ENCODE data around the gene LRRC41. TPM values are rescaled to one million over a fixed set of nuclear protein-coding genes. Genes with fewer than 3 reads are reported as not detected.

Gene LRRC41
- total RNA-seq, 8 experiments from 2014 or later: 65.4 to 98.2 (median 85.5) TPM

DNA sequence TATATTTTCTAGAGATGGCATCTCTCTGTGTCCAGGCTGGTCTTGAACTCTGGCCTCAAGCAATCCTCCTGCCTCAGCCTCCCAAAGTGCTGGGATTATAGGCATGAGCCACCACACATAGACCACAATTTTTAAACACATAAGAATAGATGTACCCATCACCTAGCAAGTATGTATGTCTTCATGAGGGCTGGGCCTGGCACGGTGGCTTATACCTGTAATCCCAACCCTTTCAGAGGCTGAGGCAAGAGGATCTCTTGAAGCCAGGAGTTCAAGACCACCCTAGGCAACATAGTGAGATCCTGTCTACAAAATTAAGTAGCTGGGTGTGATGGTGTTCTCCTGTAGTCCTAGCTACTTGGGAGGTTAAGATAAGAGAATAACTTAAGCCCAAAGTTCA lies 13.9 kb upstream of the LRRC41 start:
- in situ Hi-C loops (cut with MboI; ENCODE audit: low pct_unique_long_range_greater_than_20kb in 2 of 9, low sequenced_read_pairs in 9 of 9, unreplicated experiment in 9 of 9): no loop called here
- WGBS, 10 experiments: 71 to 100% (median 90%) methylated on average over 1 of the region's 1 CpG; no CpG with 5 or more reads in 5 of the 10 experiments
- no peak for ATAC-seq (replicated peaks in 6 of 8)
- H3K4me1 ChIP-seq (replicated peaks in 1 of 2): peaks cover 8% of the 10 kb centered on the region in 2 donors
- no peak overlapping the region for H3K4me3 ChIP-seq
- no peak overlapping the region for H3K27ac ChIP-seq

DNA sequence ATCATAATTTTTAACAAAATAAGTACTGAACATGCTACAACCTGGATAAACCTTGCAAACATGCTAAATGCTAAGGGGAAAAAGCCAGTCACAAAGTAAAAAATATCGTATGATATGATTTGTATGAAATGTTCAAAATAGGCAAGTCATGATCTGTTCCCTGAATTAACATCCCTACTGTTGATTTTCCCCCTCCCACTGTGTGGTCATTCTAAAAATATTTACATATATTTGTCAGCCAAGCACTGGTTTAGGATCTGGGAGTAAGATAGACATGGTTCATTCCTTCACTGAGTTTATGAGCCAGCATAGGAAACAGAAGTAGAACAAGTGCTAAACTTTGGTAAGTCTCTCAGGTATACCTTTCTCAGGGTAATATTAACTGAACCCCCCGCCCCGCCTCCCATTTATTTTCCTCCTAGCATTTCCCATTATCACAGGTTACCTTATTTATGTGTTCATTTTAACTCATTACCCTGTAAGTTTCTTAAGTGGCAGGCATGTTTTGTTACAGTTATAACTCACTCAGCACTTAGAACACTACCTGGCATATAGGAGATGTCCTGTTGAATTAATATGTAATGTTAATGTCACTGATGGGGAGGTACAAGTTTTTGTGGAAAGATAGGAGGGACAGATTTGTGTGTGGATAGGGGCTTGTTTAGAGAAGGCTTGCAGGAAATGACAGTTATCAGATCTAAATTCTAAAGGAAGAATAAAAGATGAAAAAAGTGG lies 12.4 kb upstream of the LRRC41 start:
- ATAC-seq (replicated peaks in 6 of 8): peak in 3 of 8 experiments; percentile 71 to 95 (median 93)
- 42 to 100% (median 92%) methylated on average over 1 to 3 of the region's 3 CpGs for WGBS, 10 experiments
- Histone ChIP-seq H3K27ac (no peak overlapping the region), H3K4me3 (no peak overlapping the region), H3K4me1 (replicated peaks in 1 of 2) (peaks cover 3 to 8% of the 10 kb centered on the region in 2 donors)
- in situ Hi-C loops (cut with MboI; ENCODE audit: low pct_unique_long_range_greater_than_20kb in 2 of 9, low sequenced_read_pairs in 9 of 9, unreplicated experiment in 9 of 9): no loop called here

DNA sequence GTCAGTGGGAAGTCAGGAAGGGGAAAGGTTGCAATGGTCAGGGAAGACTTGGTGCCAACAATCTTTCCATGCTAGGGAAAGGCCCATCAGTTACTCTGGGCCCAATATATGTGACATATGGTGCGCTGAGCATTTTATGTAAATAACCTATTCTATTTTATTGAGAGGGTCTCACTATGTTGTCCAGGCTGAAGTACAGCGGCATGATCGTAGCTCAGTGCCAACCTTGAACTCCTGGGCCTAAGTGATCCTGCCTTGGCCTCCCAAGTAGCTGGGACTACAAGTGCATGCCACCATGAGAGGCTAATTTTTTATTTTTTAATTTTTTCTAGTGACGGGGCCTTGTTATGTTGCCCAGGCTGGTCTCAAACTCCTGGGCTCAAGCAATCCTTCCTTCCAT lies 6.9 kb upstream of the LRRC41 start:
- no peak for ATAC-seq (replicated peaks in 6 of 8)
- 89 to 100% (median 100%) methylated on average over 1 to 4 of the region's 4 CpGs; no CpG with 5 or more reads in 3 of the 10 experiments for WGBS, 10 experiments
- H3K4me3 ChIP-seq: no peak overlapping the region
- peaks cover under 1 to 5% of the 10 kb centered on the region in 2 donors for H3K4me1 ChIP-seq (replicated peaks in 1 of 2)
- H3K27ac ChIP-seq: no peak overlapping the region
- in situ Hi-C loops (cut with MboI; ENCODE audit: low pct_unique_long_range_greater_than_20kb in 2 of 9, low sequenced_read_pairs in 9 of 9, unreplicated experiment in 9 of 9): no loop called here

- in situ Hi-C loops (cut with MboI; ENCODE audit: low pct_unique_long_range_greater_than_20kb in 2 of 9, low sequenced_read_pairs in 9 of 9, unreplicated experiment in 9 of 9): no loop called here
- no peak for ATAC-seq (replicated peaks in 6 of 8)
- Histone ChIP-seq H3K4me1 (replicated peaks in 1 of 2) (peaks cover 8 to 10% of the 10 kb centered on the region in 2 donors), H3K27ac (no peak overlapping the region), H3K4me3 (no peak overlapping the region)
- WGBS, 10 experiments: 77 to 100% (median 93%) methylated on average over 1 to 15 of the region's 16 CpGs; no CpG with 5 or more reads in 2 of the 10 experiments
Observed at GRCh38 chr1:46309401-46310159, 6.2 kb upstream of the LRRC41 start.

GRCh38 chr1:46306159-46306530 lies 2.7 kb upstream of the LRRC41 start:
- WGBS, 10 experiments: 83 to 100% (median 93%) methylated on average over 1 to 8 of the region's 8 CpGs; no CpG with 5 or more reads in 2 of the 10 experiments
- H3K4me3 ChIP-seq: no peak overlapping the region
- ATAC-seq (replicated peaks in 6 of 8): no peak
- H3K27ac ChIP-seq: no peak overlapping the region
- H3K4me1 ChIP-seq (replicated peaks in 1 of 2): peaks cover 10 to 12% of the 10 kb centered on the region in 2 donors
- in situ Hi-C loops (cut with MboI; ENCODE audit: low pct_unique_long_range_greater_than_20kb in 2 of 9, low sequenced_read_pairs in 9 of 9, unreplicated experiment in 9 of 9): no loop called here

DNA sequence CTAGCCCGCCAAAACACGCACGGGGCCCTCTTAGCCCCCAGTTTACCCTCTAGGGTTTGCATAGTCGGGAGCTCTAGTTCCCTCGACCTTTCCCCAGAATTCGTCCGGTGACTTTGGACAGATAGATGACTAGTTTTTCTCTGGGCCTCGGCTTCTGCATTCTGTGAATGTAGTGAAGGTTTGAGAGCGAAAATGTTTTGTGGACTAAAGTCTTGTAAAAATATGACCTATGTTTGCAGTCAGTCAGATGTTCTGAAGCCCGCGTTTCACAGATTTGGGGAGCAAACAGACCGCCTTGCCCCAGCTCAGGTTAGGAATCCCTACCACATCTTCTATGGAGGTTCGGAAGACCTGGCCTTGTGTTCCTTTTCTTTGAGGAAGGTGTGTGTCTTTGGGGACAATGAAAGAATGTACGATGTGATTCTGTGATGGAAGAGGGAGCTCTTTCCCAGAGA lies 483 bp upstream of the LRRC41 start:
- in situ Hi-C loops (cut with MboI; ENCODE audit: low pct_unique_long_range_greater_than_20kb in 2 of 9, low sequenced_read_pairs in 9 of 9, unreplicated experiment in 9 of 9): no loop called here
- WGBS, 10 experiments: 0 to 10% (median 1%) methylated on average over 1 to 12 of the region's 14 CpGs; no CpG with 5 or more reads in 2 of the 10 experiments
- Histone ChIP-seq H3K4me3 (peak overlapping the region; percentile 65 to 96 (median 94)), H3K4me1 (replicated peaks in 1 of 2) (peaks cover 23 to 24% of the 10 kb centered on the region in 2 donors), H3K27ac (peak overlapping the region; percentile 99)
- no peak for ATAC-seq (replicated peaks in 6 of 8)

GRCh38 chr1:46302641-46303037 lies 777 bp downstream of the LRRC41 start:
- H3K27ac ChIP-seq: peak overlapping the region; percentile 99
- 0 to 3% (median 1%) methylated on average over 3 to 21 of the region's 32 CpGs; no CpG with 5 or more reads in 7 of the 10 experiments for WGBS, 10 experiments
- in situ Hi-C loops (cut with MboI; ENCODE audit: low pct_unique_long_range_greater_than_20kb in 2 of 9, low sequenced_read_pairs in 9 of 9, unreplicated experiment in 9 of 9): no loop called here
- H3K4me1 ChIP-seq (replicated peaks in 1 of 2): peaks cover 23 to 29% of the 10 kb centered on the region in 2 donors
- peak overlapping the region; percentile 65 to 96 (median 94) for H3K4me3 ChIP-seq
- peak; percentile 9 to 30 (median 20) for ATAC-seq (replicated peaks in 6 of 8)

DNA sequence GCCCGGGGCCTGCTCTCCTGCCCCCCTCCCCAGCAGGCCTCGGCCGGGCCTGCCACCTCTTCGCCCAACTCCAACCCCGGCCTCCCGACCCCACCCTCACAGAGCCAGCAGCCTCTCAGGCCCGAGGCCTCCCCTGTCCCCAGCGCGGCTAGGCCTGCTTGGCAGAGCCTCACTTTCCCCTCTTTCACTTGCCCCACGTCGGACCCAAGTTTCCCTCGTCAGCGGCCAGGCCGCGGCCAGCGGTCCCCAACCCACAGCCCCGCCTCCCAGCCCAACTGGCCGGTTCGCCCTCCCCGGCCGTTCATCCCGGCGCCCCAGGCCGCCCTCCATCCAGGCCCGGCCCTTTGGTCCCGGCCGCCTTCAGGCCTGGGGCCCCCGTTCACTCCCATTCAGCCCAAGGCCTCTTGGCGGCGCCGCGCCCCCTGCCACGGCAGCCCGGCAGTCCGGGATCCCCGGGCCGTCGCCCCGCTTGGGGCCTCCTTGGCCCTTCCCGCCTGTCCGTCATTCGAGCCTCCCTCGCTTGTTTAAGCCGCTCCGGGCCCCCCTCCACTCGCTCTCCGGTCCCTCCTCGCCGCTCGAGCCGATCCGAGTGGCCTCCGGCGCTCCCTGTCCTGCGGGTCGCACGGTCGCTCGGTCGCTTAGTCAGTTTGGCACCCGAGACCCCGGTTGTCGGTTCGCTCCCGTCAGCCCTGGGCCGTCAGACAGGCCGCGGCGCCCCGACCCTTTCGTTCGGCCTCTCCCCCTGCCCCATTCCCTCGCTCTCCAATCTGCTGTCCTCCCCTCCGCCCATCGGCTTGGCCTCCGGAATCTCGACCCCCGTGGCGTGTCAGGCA lies 1.4 kb downstream of the LRRC41 start:
- peak overlapping the region; percentile 99 for H3K27ac ChIP-seq
- H3K4me3 ChIP-seq: peak overlapping the region; percentile 65 to 96 (median 94)
- ATAC-seq (replicated peaks in 6 of 8): peak; percentile 11 to 38 (median 24)
- in situ Hi-C loops (cut with MboI; ENCODE audit: low pct_unique_long_range_greater_than_20kb in 2 of 9, low sequenced_read_pairs in 9 of 9, unreplicated experiment in 9 of 9): no loop called here
- peaks cover 23 to 25% of the 10 kb centered on the region in 2 donors for H3K4me1 ChIP-seq (replicated peaks in 1 of 2)
- WGBS, 10 experiments: 2% methylated on average over 22 of the region's 79 CpGs; no CpG with 5 or more reads in 9 of the 10 experiments

GRCh38 chr1:46301406-46301807 lies 2.0 kb downstream of the LRRC41 start:
- ATAC-seq (replicated peaks in 6 of 8): peak in 1 of 8 experiments; percentile 0
- in situ Hi-C loops (cut with MboI; ENCODE audit: low pct_unique_long_range_greater_than_20kb in 2 of 9, low sequenced_read_pairs in 9 of 9, unreplicated experiment in 9 of 9): no loop called here
- WGBS, 10 experiments: 0 to 16% (median 8%) methylated on average over 1 to 8 of the region's 17 CpGs; no CpG with 5 or more reads in 4 of the 10 experiments
- H3K4me3 ChIP-seq: peak overlapping the region; percentile 65 to 96 (median 94)
- H3K4me1 ChIP-seq (replicated peaks in 1 of 2): peaks cover 23 to 25% of the 10 kb centered on the region in 2 donors
- H3K27ac ChIP-seq: peak overlapping the region; percentile 99

GRCh38 chr1:46300673-46301405 lies 2.6 kb downstream of the LRRC41 start:
- Histone ChIP-seq H3K4me1 (replicated peaks in 1 of 2) (peaks cover 23 to 25% of the 10 kb centered on the region in 2 donors), H3K4me3 (peak overlapping the region; percentile 65 to 96 (median 94)), H3K27ac (peak overlapping the region; percentile 99)
- in situ Hi-C loops (cut with MboI; ENCODE audit: low pct_unique_long_range_greater_than_20kb in 2 of 9, low sequenced_read_pairs in 9 of 9, unreplicated experiment in 9 of 9): no loop called here
- WGBS, 10 experiments: 30 to 62% (median 48%) methylated on average over 2 to 6 of the region's 6 CpGs; no CpG with 5 or more reads in 3 of the 10 experiments
- no peak for ATAC-seq (replicated peaks in 6 of 8)

GRCh38 chr1:46298387-46298786 lies 5.0 kb downstream of the LRRC41 start:
- no peak overlapping the region for H3K27ac ChIP-seq
- in situ Hi-C loops (cut with MboI; ENCODE audit: low pct_unique_long_range_greater_than_20kb in 2 of 9, low sequenced_read_pairs in 9 of 9, unreplicated experiment in 9 of 9): no loop called here
- no peak overlapping the region for H3K4me3 ChIP-seq

GRCh38 chr1:46295306-46295705 lies 8.1 kb downstream of the LRRC41 start:
- peaks cover 5 to 10% of the 10 kb centered on the region in 2 donors for H3K4me1 ChIP-seq (replicated peaks in 1 of 2)
- WGBS, 10 experiments: 60 to 100% (median 76%) methylated on average over 1 to 2 of the region's 2 CpGs; no CpG with 5 or more reads in 4 of the 10 experiments
- ATAC-seq (replicated peaks in 6 of 8): peak in 3 of 8 experiments; percentile 62 to 64 (median 64)
- no peak overlapping the region for H3K27ac ChIP-seq
- H3K4me3 ChIP-seq: no peak overlapping the region
- in situ Hi-C loops (cut with MboI; ENCODE audit: low pct_unique_long_range_greater_than_20kb in 2 of 9, low sequenced_read_pairs in 9 of 9, unreplicated experiment in 9 of 9): no loop called here

More at GRCh38 chr1:46298387-46298786, 5.0 kb downstream of the LRRC41 start:
- no peak for ATAC-seq (replicated peaks in 6 of 8)
- H3K4me1 ChIP-seq (replicated peaks in 1 of 2): peaks cover 13 to 17% of the 10 kb centered on the region in 2 donors
